ENCODE measurements around the gene TTLL1.

The TTLL1 gene

GRCh38 chr22:43088984-43089717 is at the start of gene TTLL1:
TSS of gene TTLL1 (minus strand) at chr22:43089391. CDS start at chr22:43075586, 13,805 bp downstream.
- no peaks in the 10 kb centered on the region for H3K9me3 ChIP-seq
- no peak for TF ChIP-seq Cebpa-rat (IDR thresholded peaks at IDR 0.05)
- peaks cover 24% of the 10 kb centered on the region for H3K4me1 ChIP-seq
- no peaks in the 10 kb centered on the region for H3K27me3 ChIP-seq
- no peaks in the 10 kb centered on the region for H3K36me3 ChIP-seq
- peak within 1 kb of the TSS; percentile 28; the same call in 1 of the 2 replicates for H3K27ac ChIP-seq
- H3K4me2 ChIP-seq, result peak within 1 kb of the TSS; percentile 97
- H3K9ac ChIP-seq, result peak within 1 kb of the TSS; percentile 72
- no peaks in the 10 kb centered on the region for H4K20me1 ChIP-seq
- peak within 1 kb of the TSS; percentile 85 for H3K4me3 ChIP-seq

DNA sequence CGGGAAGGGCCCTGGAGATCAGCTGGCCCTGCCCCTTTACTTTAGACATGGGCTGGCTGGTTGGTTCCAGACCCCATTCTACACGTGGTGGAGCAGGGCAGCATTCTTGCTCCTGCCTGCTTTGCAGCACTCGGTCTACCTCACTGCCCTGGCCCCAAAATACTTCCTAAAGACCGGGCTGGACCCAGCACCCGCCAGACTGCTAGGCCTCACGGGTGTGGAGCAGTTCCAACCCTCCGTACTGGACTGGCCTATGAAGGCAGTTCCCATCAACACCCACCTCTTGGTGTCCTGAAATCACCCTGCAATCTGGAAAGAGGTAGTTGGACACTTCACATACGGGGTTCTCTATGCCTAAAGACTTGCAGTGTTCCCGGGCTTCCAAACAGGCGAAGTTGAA is 47.6 kb upstream of the TTLL1 start:
- peaks cover 34% of the 10 kb centered on the region for H3K4me1 ChIP-seq
- H3K36me3 ChIP-seq, result peaks cover 93% of the 10 kb centered on the region
- no peaks in the 10 kb centered on the region for H4K20me1 ChIP-seq
- no peak for TF ChIP-seq Cebpa-rat (IDR thresholded peaks at IDR 0.05)
- peak overlapping the region; percentile 66 for H3K27ac ChIP-seq
- H3K9ac ChIP-seq, result peak overlapping the region; percentile 60
- H3K9me3 ChIP-seq, result no peaks in the 10 kb centered on the region
- peak overlapping the region; percentile 64 for H3K4me2 ChIP-seq
- H3K27me3 ChIP-seq, result no peaks in the 10 kb centered on the region
- no peak overlapping the region for H3K4me3 ChIP-seq

DNA sequence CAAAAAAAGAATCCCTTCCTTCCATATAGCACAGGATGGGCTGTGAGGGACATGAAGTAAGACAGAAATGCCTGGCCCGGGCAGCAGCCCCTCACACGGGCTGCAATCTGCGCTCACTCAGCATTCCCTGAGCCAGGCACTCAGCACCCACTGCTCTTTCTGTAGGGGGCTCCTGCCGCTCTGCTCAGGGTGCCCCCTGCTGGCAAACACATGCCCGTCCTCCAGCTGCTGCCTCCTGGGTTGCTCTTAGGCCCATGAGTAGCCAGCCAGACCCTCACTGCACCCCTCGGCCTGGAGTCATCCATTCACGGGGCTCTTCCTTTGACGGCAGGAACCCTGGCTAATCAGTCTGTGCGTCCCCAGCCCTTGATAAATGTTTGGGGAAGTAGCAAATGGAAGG is 47.1 kb upstream of the TTLL1 start:
- Histone ChIP-seq H3K36me3 (peaks cover 96% of the 10 kb centered on the region), H3K9me3 (no peaks in the 10 kb centered on the region), H3K9ac (peak overlapping the region; percentile 60; the same call in 1 of the 2 replicates), H3K4me1 (peaks cover 32% of the 10 kb centered on the region), H3K4me3 (no peak overlapping the region), H4K20me1 (no peaks in the 10 kb centered on the region), H3K27me3 (no peaks in the 10 kb centered on the region), H3K4me2 (peak overlapping the region; percentile 64), H3K27ac (peak overlapping the region; percentile 66)
- no peak for TF ChIP-seq Cebpa-rat (IDR thresholded peaks at IDR 0.05)

DNA sequence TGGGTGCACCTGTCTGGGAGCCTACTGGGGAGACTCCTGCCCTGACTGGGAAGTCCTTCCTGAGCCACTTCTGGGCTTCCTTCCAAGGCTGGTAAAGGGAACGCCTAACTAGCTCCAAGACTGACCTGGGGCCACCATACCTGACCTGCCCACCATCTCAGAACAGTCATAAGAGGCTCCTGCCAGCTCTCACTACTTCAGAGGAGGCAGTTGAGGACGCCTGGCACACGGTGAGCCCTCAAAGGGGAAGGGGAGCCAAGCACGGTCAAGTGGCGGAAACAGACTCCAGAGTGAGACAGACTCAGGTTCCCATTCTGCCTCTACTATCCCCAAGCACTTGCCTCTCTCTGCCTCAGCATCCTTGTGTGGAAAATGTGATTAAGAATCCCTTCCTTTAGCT is 46.4 kb upstream of the TTLL1 start:
- peaks cover 96% of the 10 kb centered on the region for H3K36me3 ChIP-seq
- H3K4me3 ChIP-seq, result no peak overlapping the region

GRCh38 chr22:43134553-43134952 is 45.4 kb upstream of the TTLL1 start:
- Histone ChIP-seq H3K4me1 (peaks cover 45% of the 10 kb centered on the region), H3K27ac (no peak overlapping the region), H3K4me3 (no peak overlapping the region), H4K20me1 (0 out of 2 replicates have a peak, but pooled peaks cover 4% of the 10 kb centered on the region), H3K27me3 (no peaks in the 10 kb centered on the region), H3K9me3 (no peaks in the 10 kb centered on the region), H3K9ac (no peak overlapping the region), H3K4me2 (no peak overlapping the region), H3K36me3 (peaks cover 86% of the 10 kb centered on the region)
- no peak for TF ChIP-seq Cebpa-rat (IDR thresholded peaks at IDR 0.05)

More for the DNA sequence above, 46.4 kb upstream of the TTLL1 start:
- Histone ChIP-seq H3K27me3 (no peaks in the 10 kb centered on the region), H3K9ac (no peak overlapping the region), H3K4me2 (peak overlapping the region; percentile 64), H3K27ac (peak overlapping the region; percentile 66; the same call in 1 of the 2 replicates), H3K9me3 (no peaks in the 10 kb centered on the region), H4K20me1 (no peaks in the 10 kb centered on the region), H3K4me1 (peaks cover 35% of the 10 kb centered on the region)
- TF ChIP-seq Cebpa-rat (IDR thresholded peaks at IDR 0.05), result no peak

GRCh38 chr22:43133401-43133800 is 44.2 kb upstream of the TTLL1 start:
- H4K20me1 ChIP-seq, result 0 out of 2 replicates have a peak, but pooled peaks cover 4% of the 10 kb centered on the region
- H3K4me3 ChIP-seq, result no peak overlapping the region
- no peak for TF ChIP-seq Cebpa-rat (IDR thresholded peaks at IDR 0.05)
- no peaks in the 10 kb centered on the region for H3K27me3 ChIP-seq
- no peaks in the 10 kb centered on the region for H3K9me3 ChIP-seq
- H3K9ac ChIP-seq, result no peak overlapping the region
- peaks cover 57% of the 10 kb centered on the region for H3K4me1 ChIP-seq
- H3K36me3 ChIP-seq, result peaks cover 74% of the 10 kb centered on the region
- no peak overlapping the region for H3K4me2 ChIP-seq
- 0 out of 2 replicates have a peak overlapping the region, but pooled peaks have one; percentile 2 for H3K27ac ChIP-seq

GRCh38 chr22:43131773-43132501 is 42.7 kb upstream of the TTLL1 start:
- H3K4me2 ChIP-seq, result no peak overlapping the region
- peak overlapping the region; percentile 49; the same call in 1 of the 2 replicates for H3K27ac ChIP-seq
- 0 out of 2 replicates have a peak, but pooled peaks cover 4% of the 10 kb centered on the region for H4K20me1 ChIP-seq
- no peak overlapping the region for H3K4me3 ChIP-seq
- no peaks in the 10 kb centered on the region for H3K27me3 ChIP-seq
- peaks cover 62% of the 10 kb centered on the region for H3K4me1 ChIP-seq
- H3K9ac ChIP-seq, result no peak overlapping the region
- H3K9me3 ChIP-seq, result no peaks in the 10 kb centered on the region
- no peak for TF ChIP-seq Cebpa-rat (IDR thresholded peaks at IDR 0.05)
- peaks cover 60% of the 10 kb centered on the region for H3K36me3 ChIP-seq

GRCh38 chr22:43129426-43130425 is 40.5 kb upstream of the TTLL1 start:
- no peak for TF ChIP-seq Cebpa-rat (IDR thresholded peaks at IDR 0.05)
- Histone ChIP-seq H3K9ac (peak overlapping the region; percentile 77), H3K4me3 (peak overlapping the region; percentile 56), H3K27ac (peak overlapping the region; percentile 94), H4K20me1 (0 out of 2 replicates have a peak, but pooled peaks cover 4% of the 10 kb centered on the region), H3K27me3 (no peaks in the 10 kb centered on the region), H3K4me1 (peaks cover 69% of the 10 kb centered on the region), H3K4me2 (peak overlapping the region; percentile 99), H3K9me3 (no peaks in the 10 kb centered on the region), H3K36me3 (peaks cover 42% of the 10 kb centered on the region)

DNA sequence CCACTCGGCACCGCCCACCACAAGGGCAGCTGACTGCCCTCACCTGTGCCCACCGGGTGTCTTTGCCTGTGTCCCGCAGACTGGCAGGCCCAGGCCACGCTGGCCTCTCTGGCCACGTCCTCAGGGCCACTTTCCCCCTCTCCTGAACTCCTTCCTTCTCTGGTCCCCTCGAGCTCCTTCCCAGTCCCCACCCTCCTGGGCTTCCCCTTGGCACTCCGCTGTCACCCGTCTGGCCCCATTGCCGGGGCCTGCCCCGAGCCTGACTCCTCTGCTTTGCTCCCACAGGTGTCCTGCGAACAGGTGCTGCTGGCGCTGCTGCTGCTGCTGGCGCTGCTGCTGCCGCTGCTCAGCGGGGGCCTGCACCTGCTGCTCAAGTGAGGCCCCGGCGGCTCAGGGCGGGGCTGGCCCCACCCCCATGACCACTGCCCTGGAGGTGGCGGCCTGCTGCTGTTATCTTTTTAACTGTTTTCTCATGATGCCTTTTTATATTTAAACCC is 39.8 kb upstream of the TTLL1 start:
- peak overlapping the region; percentile 77 for H3K9ac ChIP-seq
- H3K27ac ChIP-seq, result peak overlapping the region; percentile 94
- no peak for TF ChIP-seq Cebpa-rat (IDR thresholded peaks at IDR 0.05)
- peaks cover 76% of the 10 kb centered on the region for H3K4me1 ChIP-seq
- H3K36me3 ChIP-seq, result peaks cover 34% of the 10 kb centered on the region
- H3K4me2 ChIP-seq, result peak overlapping the region; percentile 99
- peak overlapping the region; percentile 56 for H3K4me3 ChIP-seq
- H3K27me3 ChIP-seq, result no peaks in the 10 kb centered on the region
- H4K20me1 ChIP-seq, result 0 out of 2 replicates have a peak, but pooled peaks cover 4% of the 10 kb centered on the region
- H3K9me3 ChIP-seq, result no peaks in the 10 kb centered on the region
